Stimulated activated CD4-positive, alpha-beta T cell treated with anti-CD3 and anti-CD28 coated beads, TNF-alpha, amount 100 ng/mL, for 4 hours (primary cell): ENCODE measurements around the gene POU5F1.

ENCODE experiments used
- DNase-seq, 3 experiments: peaks; one replicate each; pipeline ENCODE4 v3.0.0-alpha.2; 2020; ENCODE audit warnings: low read depth in 3 of 3

The POU5F1 gene

DNA sequence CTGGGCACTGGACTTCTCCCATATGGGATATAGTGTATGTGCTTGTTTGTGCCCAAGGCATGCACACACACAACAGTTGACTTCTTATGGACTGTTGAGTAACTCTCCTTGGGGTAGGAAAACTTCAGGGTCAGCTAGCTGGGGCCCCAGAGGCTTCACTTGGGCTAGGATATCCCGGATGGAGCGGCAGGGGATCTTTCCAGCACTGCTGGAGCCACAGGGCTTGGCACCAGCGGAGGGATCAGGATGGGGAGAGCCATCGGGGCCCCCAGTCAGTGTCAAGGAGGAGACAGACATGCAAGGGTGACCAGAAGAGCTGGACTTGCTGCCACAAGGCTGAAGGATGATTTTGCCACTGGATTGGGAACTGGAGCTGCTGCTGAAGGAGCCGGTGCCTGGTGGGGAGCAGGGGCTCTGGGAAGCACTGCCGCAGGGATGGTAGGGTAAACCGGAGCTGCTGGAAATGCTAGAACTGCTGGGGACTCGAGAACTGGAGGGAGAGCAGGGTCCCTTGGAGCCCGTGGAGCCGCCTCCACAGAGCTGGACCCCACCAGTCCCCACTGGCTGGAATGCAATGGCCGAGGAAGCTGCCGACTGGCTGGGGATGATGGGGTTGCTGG lies 54.4 kb downstream of the POU5F1 start:
- DNase-seq: no peak

DNA sequence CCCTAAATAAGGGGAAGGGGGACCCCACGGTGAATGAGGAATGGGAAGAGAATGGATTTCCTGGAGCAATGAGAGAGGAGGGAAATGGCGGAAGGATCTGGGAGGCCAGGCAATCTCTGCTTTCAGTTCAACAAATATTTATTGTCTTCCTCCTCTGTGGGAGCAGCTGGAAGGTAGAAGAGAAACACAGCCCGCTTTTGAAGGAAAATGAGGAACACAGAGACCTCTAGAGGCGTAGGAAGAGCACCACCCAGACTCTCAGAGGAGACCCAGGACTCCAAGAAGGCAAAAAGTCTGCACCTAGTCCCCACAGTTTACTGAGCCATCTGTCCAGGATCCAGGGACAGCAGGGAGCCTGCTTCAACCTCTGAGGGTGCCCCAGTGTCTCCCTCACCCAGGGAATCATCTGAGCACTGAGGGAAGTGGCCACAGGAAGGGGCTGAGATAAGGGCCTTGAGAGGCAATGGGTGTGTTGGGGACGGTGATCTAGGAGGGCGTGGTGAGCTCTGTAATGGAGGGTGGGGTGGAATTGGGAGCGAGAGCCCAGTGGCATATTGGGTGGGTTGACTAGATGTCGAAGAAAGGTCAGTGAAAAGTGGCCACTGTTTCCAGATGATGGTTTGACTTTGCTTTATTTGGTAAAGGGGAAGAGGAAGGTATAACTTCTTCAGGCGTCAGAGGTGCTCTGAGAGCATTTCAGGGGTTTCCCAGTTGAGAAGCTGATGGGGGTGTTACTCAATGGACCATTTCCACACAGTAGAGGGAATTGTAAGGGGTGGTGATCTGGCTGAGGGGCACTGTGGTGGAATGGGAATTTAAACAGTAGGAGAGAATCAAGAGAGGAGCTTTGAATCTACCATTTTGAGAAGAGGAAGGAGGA lies 55.3 kb downstream of the POU5F1 start:
- no peak for DNase-seq

DNA sequence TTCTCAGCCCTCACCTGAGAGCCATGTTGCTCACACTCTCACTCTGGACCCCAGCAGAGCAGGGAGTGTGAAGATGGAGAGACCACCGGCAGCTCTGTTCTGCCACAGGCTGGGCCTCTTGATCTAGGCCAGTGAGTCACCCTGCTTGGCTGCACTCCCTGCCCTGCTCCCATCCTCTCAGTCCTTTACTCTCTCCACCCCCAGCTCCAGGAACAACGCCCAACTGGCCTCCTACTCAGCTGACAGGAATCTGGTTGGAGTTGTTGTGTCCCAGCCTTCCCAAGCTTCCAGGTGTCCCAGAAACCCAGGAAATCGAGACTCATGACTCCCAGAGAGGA lies 56.0 kb downstream of the POU5F1 start, which contains the start of gene PSORS1C1:
Gene PSORS1C1, plus strand, starts transcription at position 260 of the 338 bp plus-strand sequence. CDS start 14,833 bp downstream, outside the sequence.
- no peak for DNase-seq
